Body of pancreas (tissue), 4 donors: ENCODE data around the gene ARHGAP26.

ENCODE experiments used
- POLR2A ChIP-seq, 3 donors: fragments of 450-650 bp; IDR thresholded peaks; one replicate each; pipeline ENCODE4 v1.6.1; 2016; ENCODE audit warnings: antibody characterized with exemption in 3 of 3, mild to moderate bottlenecking in 2 of 3
- TF ChIP-seq, protein P1 (sequence below), 7 experiments: fragments of 450-650 bp in 4 of 7; fragments of 200-600 bp in 3 of 7; sonication (generic) in 3 of 7; IDR thresholded peaks; one replicate each; pipeline ENCODE4 v1.5.1; 2016 to 2019; ENCODE audit warnings: antibody characterized with exemption in 7 of 7

- TF ChIP-seq, protein P1, sequence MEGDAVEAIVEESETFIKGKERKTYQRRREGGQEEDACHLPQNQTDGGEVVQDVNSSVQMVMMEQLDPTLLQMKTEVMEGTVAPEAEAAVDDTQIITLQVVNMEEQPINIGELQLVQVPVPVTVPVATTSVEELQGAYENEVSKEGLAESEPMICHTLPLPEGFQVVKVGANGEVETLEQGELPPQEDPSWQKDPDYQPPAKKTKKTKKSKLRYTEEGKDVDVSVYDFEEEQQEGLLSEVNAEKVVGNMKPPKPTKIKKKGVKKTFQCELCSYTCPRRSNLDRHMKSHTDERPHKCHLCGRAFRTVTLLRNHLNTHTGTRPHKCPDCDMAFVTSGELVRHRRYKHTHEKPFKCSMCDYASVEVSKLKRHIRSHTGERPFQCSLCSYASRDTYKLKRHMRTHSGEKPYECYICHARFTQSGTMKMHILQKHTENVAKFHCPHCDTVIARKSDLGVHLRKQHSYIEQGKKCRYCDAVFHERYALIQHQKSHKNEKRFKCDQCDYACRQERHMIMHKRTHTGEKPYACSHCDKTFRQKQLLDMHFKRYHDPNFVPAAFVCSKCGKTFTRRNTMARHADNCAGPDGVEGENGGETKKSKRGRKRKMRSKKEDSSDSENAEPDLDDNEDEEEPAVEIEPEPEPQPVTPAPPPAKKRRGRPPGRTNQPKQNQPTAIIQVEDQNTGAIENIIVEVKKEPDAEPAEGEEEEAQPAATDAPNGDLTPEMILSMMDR (IDR thresholded peaks at IDR 0.05) = no peak
- no peak for TF ChIP-seq POLR2A (IDR thresholded peaks at IDR 0.05)
These were observed 40.6 kb downstream of the ARHGAP26 start for GRCh38 chr5:142810743-142811290.
